H9 (cell line): ENCODE results near the gene SEPTIN6. TPM values are rescaled to one million over a fixed set of nuclear protein-coding genes. Genes with fewer than 3 reads are reported as not detected.

Experiments used
- DNase-seq: peaks from one replicate; pipeline ENCODE4 v3.0.0-alpha.2; 2017
- H2AFZ ChIP-seq: one replicate; pipeline ENCODE4 v1.6.1; 2013; ENCODE audit warnings: mild to moderate bottlenecking, low read length, control low read depth, moderate library complexity
- H2AK5ac ChIP-seq: 2 replicates; pipeline ENCODE4 v1.6.1; 2013; ENCODE audit warnings: low read length, control low read depth, mixed read lengths; ENCODE audit not compliant: insufficient read length
- H2BK120ac ChIP-seq: one replicate; pipeline ENCODE4 v1.6.1; 2013; ENCODE audit warnings: low read depth, mild to moderate bottlenecking, low read length, control low read depth, inconsistent platforms; ENCODE audit not compliant: poor library complexity, severe bottlenecking
- H2BK12ac ChIP-seq: 2 replicates; pipeline ENCODE4 v1.6.1; 2013; ENCODE audit warnings: low read length, control low read depth, mixed read lengths, low read depth; ENCODE audit not compliant: insufficient read length
- H2BK15ac ChIP-seq: 2 replicates; pipeline ENCODE4 v1.6.1; 2013; ENCODE audit warnings: low read depth, low read length, control low read depth
- H2BK20ac ChIP-seq: one replicate; pipeline ENCODE4 v1.6.1; 2013; ENCODE audit warnings: low read depth, mild to moderate bottlenecking, low read length, control low read depth, inconsistent platforms; ENCODE audit not compliant: poor library complexity, severe bottlenecking
- H2BK5ac ChIP-seq: 2 replicates; pipeline ENCODE4 v1.6.1; 2013; ENCODE audit warnings: low read length, control low read depth, mixed read lengths; ENCODE audit not compliant: insufficient read length
- H3K14ac ChIP-seq: 2 replicates; pipeline ENCODE4 v1.6.1; 2013; ENCODE audit warnings: low read length, control low read depth; ENCODE audit not compliant: insufficient read depth
- H3K18ac ChIP-seq: 2 replicates; pipeline ENCODE4 v1.6.1; 2013; ENCODE audit warnings: low read depth, mild to moderate bottlenecking, mixed read lengths, low read length, control low read depth; ENCODE audit not compliant: insufficient read length
- H3K23ac ChIP-seq: 2 replicates; pipeline ENCODE4 v1.6.1; 2013; ENCODE audit warnings: low read length, control low read depth, mixed read lengths, low read depth; ENCODE audit not compliant: insufficient read length
- H3K23me2 ChIP-seq: 2 replicates; pipeline ENCODE4 v1.6.1; 2013; ENCODE audit warnings: low read depth, mild to moderate bottlenecking, mixed read lengths, low read length, control low read depth; ENCODE audit not compliant: insufficient read length, poor library complexity, severe bottlenecking
- H3K27ac ChIP-seq: 2 replicates; pipeline ENCODE4 v1.5.1; 2013; ENCODE audit warnings: low read length, control low read depth, mixed read lengths, low read depth; ENCODE audit not compliant: insufficient read length
- H3K27me3 ChIP-seq: 2 replicates; pipeline ENCODE4 v1.6.1; 2013; ENCODE audit warnings: low read length, control low read depth, inconsistent platforms; ENCODE audit not compliant: insufficient read depth
- H3K4ac ChIP-seq: 2 replicates; pipeline ENCODE4 v1.6.1; 2013; ENCODE audit warnings: low read depth, mild to moderate bottlenecking, control low read depth, inconsistent platforms, low read length, moderate library complexity
- H3K4me1 ChIP-seq: 2 replicates; pipeline ENCODE4 v1.6.1; 2013; ENCODE audit warnings: low read length, control low read depth, inconsistent platforms; ENCODE audit not compliant: insufficient read depth
- H3K4me2 ChIP-seq: 2 replicates; pipeline ENCODE4 v1.6.1; 2013; ENCODE audit warnings: low read length, control low read depth, mixed read lengths; ENCODE audit not compliant: insufficient read length, insufficient read depth
- H3K56ac ChIP-seq: 2 replicates; pipeline ENCODE4 v1.6.1; 2013; ENCODE audit warnings: low read depth, mild to moderate bottlenecking, mixed read lengths, low read length, control low read depth; ENCODE audit not compliant: insufficient read length
- H3K79me1 ChIP-seq: 2 replicates; pipeline ENCODE4 v1.6.1; 2013; ENCODE audit warnings: low read depth, mild to moderate bottlenecking, moderate library complexity, low read length, control low read depth, inconsistent platforms; ENCODE audit not compliant: insufficient read depth, poor library complexity, severe bottlenecking
- H3K79me2 ChIP-seq: 2 replicates; pipeline ENCODE4 v1.6.1; 2013; ENCODE audit warnings: low read length, control low read depth, inconsistent platforms; ENCODE audit not compliant: insufficient read depth
- H3K9ac ChIP-seq: 2 replicates; pipeline ENCODE4 v1.6.1; 2013; ENCODE audit warnings: low read length, control low read depth, mixed read lengths; ENCODE audit not compliant: insufficient read length; ENCODE audit errors: extremely low read depth
- H3K9me3 ChIP-seq: one replicate; pipeline ENCODE4 v1.6.1; 2013; ENCODE audit warnings: low read depth, low read length, inconsistent platforms; ENCODE audit not compliant: control insufficient read depth
- H3T11ph ChIP-seq: one replicate; pipeline ENCODE4 v1.6.1; 2013; ENCODE audit warnings: mild to moderate bottlenecking, low read length, control low read depth, inconsistent platforms
- H4K20me1 ChIP-seq: one replicate; pipeline ENCODE4 v1.6.1; 2013; ENCODE audit not compliant: control insufficient read depth, insufficient read length, insufficient read depth
- H4K5ac ChIP-seq: 2 replicates; pipeline ENCODE4 v1.6.1; 2013; ENCODE audit warnings: low read depth, mild to moderate bottlenecking, mixed read lengths, low read length, control low read depth; ENCODE audit not compliant: insufficient read length
- H4K8ac ChIP-seq: replicated peaks from 2 replicates; pipeline ENCODE4 v1.6.1; 2013; ENCODE audit warnings: low read length, control low read depth, mixed read lengths, low read depth; ENCODE audit not compliant: insufficient read length
- H4K91ac ChIP-seq: 2 replicates; pipeline ENCODE4 v1.6.1; 2013; ENCODE audit warnings: low read depth, mild to moderate bottlenecking, moderate library complexity, mixed read lengths, low read length, control low read depth; ENCODE audit not compliant: insufficient read length
- H3K27ac Mint-ChIP-seq, 3 experiments: 2 replicates in 2 of 3; 3 replicates in 1 of 3; pipeline ENCODE4 v1.8.0; 2020 to 2021; ENCODE audit warnings: mixed read lengths in 3 of 3, mild to moderate bottlenecking in 1 of 3, moderate library complexity in 1 of 3
- H3K27me3 Mint-ChIP-seq: 2 replicates; pipeline ENCODE4 v1.8.0; 2021; ENCODE audit warnings: low read depth, mild to moderate bottlenecking, moderate library complexity, mixed read lengths
- H3K36me3 Mint-ChIP-seq, 3 experiments: 2 replicates in 2 of 3; 3 replicates in 1 of 3; pipeline ENCODE4 v1.8.0; 2020 to 2021; ENCODE audit warnings: low read depth in 3 of 3, mixed read lengths in 3 of 3; ENCODE audit not compliant: insufficient read depth in 1 of 3
- H3K4me1 Mint-ChIP-seq, 2 experiments: 2 replicates each; pipeline ENCODE4 v1.8.0; 2020; ENCODE audit warnings: mixed read lengths in 2 of 2
- H3K4me3 Mint-ChIP-seq, 2 experiments: 2 replicates in 1 of 2; 3 replicates in 1 of 2; pipeline ENCODE4 v1.8.0; 2020 to 2021; ENCODE audit warnings: mild to moderate bottlenecking in 2 of 2, mixed read lengths in 2 of 2, moderate library complexity in 1 of 2
- H3K9me3 Mint-ChIP-seq, 2 experiments: 2 replicates in 1 of 2; 3 replicates in 1 of 2; pipeline ENCODE4 v1.8.0; 2020; ENCODE audit warnings: mild to moderate bottlenecking in 2 of 2, mixed read lengths in 2 of 2, moderate library complexity in 1 of 2
- WGBS: extraction: QIAGEN DNeasy Blood & Tissue Kit; methylation state at CpG from one replicate; pipeline ENCODE4 v1.1.7; 2013; ENCODE audit warnings: missing lambda C conversion rate, low lambda C conversion rate, mixed read lengths; ENCODE audit not compliant: insufficient read length; ENCODE audit errors: extremely low coverage; 5-methylcytosine and 5-hydroxymethylcytosine counted together
- total RNA-seq: library from RNA; stranded (reverse); gene quantifications from 2 replicates; pipeline ENCODE4 v1.2.1, GENCODE V29; 2021
- TF ChIP-seq, protein P1 (sequence below): fragments of 200-600 bp; sonication (generic); conservative IDR thresholded peaks from 3 replicates; pipeline ENCODE4 v1.8.0; 2021; ENCODE audit warnings: antibody characterized with exemption, mild to moderate bottlenecking

Gene SEPTIN6
- total RNA-seq, 1 experiment from 2014 or later: 23.1 TPM

DNA sequence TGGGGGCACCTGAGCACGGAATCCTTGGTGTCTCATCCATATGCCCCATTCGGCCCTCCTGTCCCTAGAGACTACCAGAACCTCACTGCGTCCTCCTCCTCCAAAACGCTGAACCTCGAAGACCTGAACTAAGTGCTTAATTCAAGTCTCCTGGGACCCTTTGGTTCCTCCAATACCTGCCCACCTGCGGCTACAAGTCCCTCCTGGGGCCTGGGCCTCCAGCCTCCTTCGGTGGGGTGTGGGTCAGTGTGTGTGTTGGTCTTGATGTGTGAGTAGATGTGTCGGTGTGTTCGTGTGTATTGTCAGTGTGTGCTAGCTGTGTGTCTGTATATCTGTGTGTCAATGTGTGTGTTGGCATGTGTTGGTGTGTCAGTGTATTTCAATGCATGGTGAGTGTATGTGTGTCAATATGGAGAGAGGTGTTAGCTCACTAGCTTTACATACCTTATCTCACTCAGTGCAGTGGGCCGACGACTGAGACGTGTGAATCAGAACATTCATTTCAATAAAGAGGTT is 2.6 kb upstream of the SEPTIN6 start:
- H3K27me3 ChIP-seq: no peaks in the 10 kb centered on the region; the same call in 1 of the 2 replicates
- H3K9me3 ChIP-seq: peaks cover 31% of the 10 kb centered on the region
- H2BK5ac ChIP-seq: no peak overlapping the region
- H3K56ac ChIP-seq: no peak overlapping the region
- H3K9ac ChIP-seq: no peak overlapping the region
- H4K20me1 ChIP-seq: no peaks in the 10 kb centered on the region
- no peak overlapping the region for H2AK5ac ChIP-seq
- H3K18ac ChIP-seq: no peak overlapping the region
- TF ChIP-seq, protein P1, sequence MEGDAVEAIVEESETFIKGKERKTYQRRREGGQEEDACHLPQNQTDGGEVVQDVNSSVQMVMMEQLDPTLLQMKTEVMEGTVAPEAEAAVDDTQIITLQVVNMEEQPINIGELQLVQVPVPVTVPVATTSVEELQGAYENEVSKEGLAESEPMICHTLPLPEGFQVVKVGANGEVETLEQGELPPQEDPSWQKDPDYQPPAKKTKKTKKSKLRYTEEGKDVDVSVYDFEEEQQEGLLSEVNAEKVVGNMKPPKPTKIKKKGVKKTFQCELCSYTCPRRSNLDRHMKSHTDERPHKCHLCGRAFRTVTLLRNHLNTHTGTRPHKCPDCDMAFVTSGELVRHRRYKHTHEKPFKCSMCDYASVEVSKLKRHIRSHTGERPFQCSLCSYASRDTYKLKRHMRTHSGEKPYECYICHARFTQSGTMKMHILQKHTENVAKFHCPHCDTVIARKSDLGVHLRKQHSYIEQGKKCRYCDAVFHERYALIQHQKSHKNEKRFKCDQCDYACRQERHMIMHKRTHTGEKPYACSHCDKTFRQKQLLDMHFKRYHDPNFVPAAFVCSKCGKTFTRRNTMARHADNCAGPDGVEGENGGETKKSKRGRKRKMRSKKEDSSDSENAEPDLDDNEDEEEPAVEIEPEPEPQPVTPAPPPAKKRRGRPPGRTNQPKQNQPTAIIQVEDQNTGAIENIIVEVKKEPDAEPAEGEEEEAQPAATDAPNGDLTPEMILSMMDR: no peak
- no peak overlapping the region for H3K14ac ChIP-seq
- no peak overlapping the region for H2BK12ac ChIP-seq
- 100% methylated on average over 2 of the region's 12 CpGs for WGBS
- Mint-ChIP-seq H3K27me3 (peaks cover 31% of the 10 kb centered on the region), H3K4me3 (no peak overlapping the region), H3K36me3 (peaks cover 0 to 13% (median 8%) of the 10 kb centered on the region in 3 experiments; a peak in 5 of 7 replicates), H3K27ac (no peak overlapping the region; a peak in 1 of 7 replicates), H3K9me3 (peaks cover 74 to 81% of the 10 kb centered on the region in 2 experiments), H3K4me1 (peaks cover 33 to 60% of the 10 kb centered on the region in 2 experiments)
- peak overlapping the region; percentile 16 for H3K4me2 ChIP-seq
- no peak overlapping the region for H4K8ac ChIP-seq
- H2BK20ac ChIP-seq: no peak overlapping the region
- no peak for DNase-seq
- no peak overlapping the region for H3K27ac ChIP-seq
- H3K23ac ChIP-seq: no peak overlapping the region
- no peak overlapping the region for H4K91ac ChIP-seq
- no peaks in the 10 kb centered on the region for H3K79me1 ChIP-seq
- no peak overlapping the region for H2BK120ac ChIP-seq
- H3K23me2 ChIP-seq: peaks cover 22% of the 10 kb centered on the region
- no peak overlapping the region for H4K5ac ChIP-seq
- H3K4me1 ChIP-seq: peaks cover 7% of the 10 kb centered on the region; the same call in 1 of the 2 replicates
- H3K4ac ChIP-seq: no peak overlapping the region
- H2BK15ac ChIP-seq: no peak overlapping the region
- no peaks in the 10 kb centered on the region; the same call in 1 of the 2 replicates for H3K79me2 ChIP-seq
- no peak overlapping the region for H2AFZ ChIP-seq
- no peak overlapping the region for H3T11ph ChIP-seq
